SK-N-SH treated with all-trans-retinoic acid at 6 μM for 48 hours (cell line): ENCODE data around the gene CHTF8.

Experiments used
- ATAC-seq: fragments of 200-7000 bp; cut with Tn5 transposase; 3 replicates; pipeline ENCODE4 v1.9.1; 2020; ENCODE audit warnings: mild to moderate bottlenecking, moderate library complexity
- BACH2 ChIP-seq: fragments of 250-450 bp; sonication (Bioruptor Pico); IDR thresholded peaks from 2 replicates; pipeline ENCODE4 v1.9.0; 2021; ENCODE audit warnings: mild to moderate bottlenecking, borderline replicate concordance
- CSDC2 ChIP-seq: fragments of 250-450 bp; sonication (Bioruptor Pico); IDR thresholded peaks from 2 replicates; pipeline ENCODE4 v1.5.0; 2020; ENCODE audit warnings: mild to moderate bottlenecking, moderate library complexity
- ESRRG ChIP-seq: fragments of 250-450 bp; sonication (Bioruptor Pico); IDR thresholded peaks from 2 replicates; pipeline ENCODE4 v1.6.1; 2021; ENCODE audit warnings: mild to moderate bottlenecking
- GLIS3 ChIP-seq: fragments of 250-450 bp; sonication (Bioruptor Pico); IDR thresholded peaks from 2 replicates; pipeline ENCODE4 v1.5.0; 2020; ENCODE audit warnings: mild to moderate bottlenecking, moderate library complexity
- ISL1 ChIP-seq: fragments of 250-450 bp; sonication (Bioruptor Pico); IDR thresholded peaks from 2 replicates; pipeline ENCODE4 v2.1.2; 2022; ENCODE audit warnings: mild to moderate bottlenecking, moderate library complexity
- OSR1 ChIP-seq: fragments of 250-450 bp; sonication (Bioruptor Pico); IDR thresholded peaks from 2 replicates; pipeline ENCODE4 v1.8.0; 2022; ENCODE audit warnings: moderate library complexity, mild to moderate bottlenecking, inconsistent platforms
- PPARA ChIP-seq: fragments of 250-450 bp; sonication (Bioruptor Pico); IDR thresholded peaks from 2 replicates; pipeline ENCODE4 v1.5.0; 2020; ENCODE audit warnings: mild to moderate bottlenecking, borderline replicate concordance
- RARB ChIP-seq: fragments of 250-450 bp; sonication (Bioruptor Pico); IDR thresholded peaks from 2 replicates; pipeline ENCODE4 v1.8.0; 2021; ENCODE audit warnings: mild to moderate bottlenecking, moderate library complexity
- SNAI2 ChIP-seq: fragments of 250-450 bp; sonication (Bioruptor Pico); IDR thresholded peaks from 2 replicates; pipeline ENCODE4 v1.5.0; 2020; ENCODE audit warnings: mild to moderate bottlenecking, moderate library complexity
- TCF4 ChIP-seq: fragments of 250-450 bp; sonication (Bioruptor Pico); IDR thresholded peaks from 2 replicates; pipeline ENCODE4 v1.8.0; 2021; ENCODE audit warnings: mild to moderate bottlenecking, moderate library complexity, borderline replicate concordance
- TOX ChIP-seq: fragments of 250-450 bp; sonication (Bioruptor Pico); IDR thresholded peaks from 2 replicates; pipeline ENCODE4 v1.8.0; 2021; ENCODE audit warnings: mild to moderate bottlenecking, moderate library complexity, borderline replicate concordance
- ZC3H10 ChIP-seq: fragments of 250-450 bp; sonication (Bioruptor Pico); IDR thresholded peaks from 2 replicates; pipeline ENCODE4 v1.5.1; 2021; ENCODE audit warnings: mild to moderate bottlenecking, moderate library complexity
- ZFP3 ChIP-seq: fragments of 250-450 bp; sonication (Bioruptor Pico); IDR thresholded peaks from 2 replicates; pipeline ENCODE4 v1.5.0; 2020; ENCODE audit warnings: mild to moderate bottlenecking, moderate library complexity
- ZFP30 ChIP-seq: fragments of 450-650 bp; formaldehyde crosslinking; IDR thresholded peaks from 2 replicates; pipeline ENCODE4 v1.5.0; 2022; ENCODE audit warnings: mild to moderate bottlenecking, moderate library complexity
- ZNF565 ChIP-seq: fragments of 450-650 bp; formaldehyde crosslinking; conservative IDR thresholded peaks from 2 replicates; pipeline ENCODE4 v1.5.0; 2020; ENCODE audit warnings: low read depth, mild to moderate bottlenecking, moderate library complexity
- ZNF70 ChIP-seq: fragments of 450-650 bp; formaldehyde crosslinking; IDR thresholded peaks from 2 replicates; pipeline ENCODE4 v1.5.0; 2020; ENCODE audit warnings: mild to moderate bottlenecking, moderate library complexity
- ZNF8 ChIP-seq: fragments of 450-650 bp; formaldehyde crosslinking; IDR thresholded peaks from 2 replicates; pipeline ENCODE4 v1.5.0; 2020; ENCODE audit warnings: mild to moderate bottlenecking, moderate library complexity
- TF ChIP-seq, protein P1 (sequence below): fragments of 250-450 bp; sonication (Bioruptor Pico); IDR thresholded peaks from 2 replicates; pipeline ENCODE4 v1.8.0; 2020; ENCODE audit warnings: mild to moderate bottlenecking, moderate library complexity, borderline replicate concordance
- TF ChIP-seq, protein P2 (sequence below): fragments of 250-450 bp; sonication (Bioruptor Pico); IDR thresholded peaks from 2 replicates; pipeline ENCODE4 v1.5.0; 2020; ENCODE audit warnings: mild to moderate bottlenecking, moderate library complexity
- TF ChIP-seq, protein P3 (sequence below): fragments of 250-450 bp; sonication (Bioruptor Pico); IDR thresholded peaks from 2 replicates; pipeline ENCODE4 v1.8.0; 2021; ENCODE audit warnings: low read depth, mild to moderate bottlenecking, moderate library complexity, borderline replicate concordance
- TF ChIP-seq, protein P4 (sequence below): fragments of 250-450 bp; sonication (Bioruptor Pico); IDR thresholded peaks from 2 replicates; pipeline ENCODE4 v1.5.1; 2020; ENCODE audit warnings: low read depth, mild to moderate bottlenecking, moderate library complexity
- TF ChIP-seq, protein P5 (sequence below): fragments of 250-450 bp; sonication (Bioruptor Pico); IDR thresholded peaks from 2 replicates; pipeline ENCODE4 v1.5.1; 2021; ENCODE audit warnings: mild to moderate bottlenecking, moderate library complexity

CHTF8 gene

DNA sequence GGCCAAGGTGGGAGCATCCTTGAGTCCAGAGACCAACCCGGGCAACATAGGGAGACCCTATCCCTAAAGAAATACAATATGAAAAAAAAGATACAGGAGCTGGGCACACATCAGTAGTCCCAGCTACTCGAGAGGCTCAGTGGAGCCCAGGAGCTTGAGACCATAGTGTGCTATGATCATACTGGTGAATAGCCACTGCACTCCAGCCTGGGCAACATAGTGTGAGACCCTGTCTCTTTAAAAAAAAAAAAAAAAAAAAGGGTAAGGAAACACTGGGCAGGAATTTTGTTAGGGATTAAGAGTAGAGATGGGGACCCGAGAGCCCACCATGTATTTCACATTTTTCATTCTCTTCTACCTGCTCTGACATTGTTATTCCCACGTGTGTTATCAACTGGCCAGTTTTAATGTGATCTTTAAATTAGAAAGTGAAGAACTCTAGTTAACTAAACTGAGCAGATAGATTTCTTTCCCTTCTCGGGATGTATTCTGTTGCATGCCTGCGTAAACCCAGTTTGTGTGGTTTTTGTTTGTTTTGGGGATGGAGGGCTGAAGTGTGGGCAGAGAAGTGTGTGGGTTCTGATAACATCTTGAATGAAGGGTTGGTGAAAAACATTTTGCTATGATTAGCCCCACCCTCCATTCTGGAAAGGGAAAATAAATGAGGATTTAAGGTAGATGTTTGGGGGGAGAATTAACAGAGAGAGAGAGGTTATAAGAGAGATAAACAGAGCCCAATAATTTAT, 37.4 kb upstream of the CHTF8 start:
- no peak for ATAC-seq
- TF ChIP-seq BACH2 (CRISPR knock-in tag) (no peak), CSDC2 (CRISPR knock-in tag) (no peak), ZFP30 (CRISPR knock-in tag) (no peak), RARB (no peak), SNAI2 (CRISPR knock-in tag) (no peak), ZNF70 (CRISPR knock-in tag) (no peak), TCF4 (CRISPR knock-in tag) (no peak), ZFP3 (no peak), ZNF8 (CRISPR knock-in tag) (no peak), ESRRG (CRISPR knock-in tag) (no peak), PPARA (CRISPR knock-in tag) (no peak), TOX (no peak), ZC3H10 (CRISPR knock-in tag) (no peak), ZNF565 (CRISPR knock-in tag) (no peak)
- TF ChIP-seq, protein P1, sequence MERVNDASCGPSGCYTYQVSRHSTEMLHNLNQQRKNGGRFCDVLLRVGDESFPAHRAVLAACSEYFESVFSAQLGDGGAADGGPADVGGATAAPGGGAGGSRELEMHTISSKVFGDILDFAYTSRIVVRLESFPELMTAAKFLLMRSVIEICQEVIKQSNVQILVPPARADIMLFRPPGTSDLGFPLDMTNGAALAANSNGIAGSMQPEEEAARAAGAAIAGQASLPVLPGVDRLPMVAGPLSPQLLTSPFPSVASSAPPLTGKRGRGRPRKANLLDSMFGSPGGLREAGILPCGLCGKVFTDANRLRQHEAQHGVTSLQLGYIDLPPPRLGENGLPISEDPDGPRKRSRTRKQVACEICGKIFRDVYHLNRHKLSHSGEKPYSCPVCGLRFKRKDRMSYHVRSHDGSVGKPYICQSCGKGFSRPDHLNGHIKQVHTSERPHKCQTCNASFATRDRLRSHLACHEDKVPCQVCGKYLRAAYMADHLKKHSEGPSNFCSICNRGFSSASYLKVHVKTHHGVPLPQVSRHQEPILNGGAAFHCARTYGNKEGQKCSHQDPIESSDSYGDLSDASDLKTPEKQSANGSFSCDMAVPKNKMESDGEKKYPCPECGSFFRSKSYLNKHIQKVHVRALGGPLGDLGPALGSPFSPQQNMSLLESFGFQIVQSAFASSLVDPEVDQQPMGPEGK, result no peak
- TF ChIP-seq, protein P2, sequence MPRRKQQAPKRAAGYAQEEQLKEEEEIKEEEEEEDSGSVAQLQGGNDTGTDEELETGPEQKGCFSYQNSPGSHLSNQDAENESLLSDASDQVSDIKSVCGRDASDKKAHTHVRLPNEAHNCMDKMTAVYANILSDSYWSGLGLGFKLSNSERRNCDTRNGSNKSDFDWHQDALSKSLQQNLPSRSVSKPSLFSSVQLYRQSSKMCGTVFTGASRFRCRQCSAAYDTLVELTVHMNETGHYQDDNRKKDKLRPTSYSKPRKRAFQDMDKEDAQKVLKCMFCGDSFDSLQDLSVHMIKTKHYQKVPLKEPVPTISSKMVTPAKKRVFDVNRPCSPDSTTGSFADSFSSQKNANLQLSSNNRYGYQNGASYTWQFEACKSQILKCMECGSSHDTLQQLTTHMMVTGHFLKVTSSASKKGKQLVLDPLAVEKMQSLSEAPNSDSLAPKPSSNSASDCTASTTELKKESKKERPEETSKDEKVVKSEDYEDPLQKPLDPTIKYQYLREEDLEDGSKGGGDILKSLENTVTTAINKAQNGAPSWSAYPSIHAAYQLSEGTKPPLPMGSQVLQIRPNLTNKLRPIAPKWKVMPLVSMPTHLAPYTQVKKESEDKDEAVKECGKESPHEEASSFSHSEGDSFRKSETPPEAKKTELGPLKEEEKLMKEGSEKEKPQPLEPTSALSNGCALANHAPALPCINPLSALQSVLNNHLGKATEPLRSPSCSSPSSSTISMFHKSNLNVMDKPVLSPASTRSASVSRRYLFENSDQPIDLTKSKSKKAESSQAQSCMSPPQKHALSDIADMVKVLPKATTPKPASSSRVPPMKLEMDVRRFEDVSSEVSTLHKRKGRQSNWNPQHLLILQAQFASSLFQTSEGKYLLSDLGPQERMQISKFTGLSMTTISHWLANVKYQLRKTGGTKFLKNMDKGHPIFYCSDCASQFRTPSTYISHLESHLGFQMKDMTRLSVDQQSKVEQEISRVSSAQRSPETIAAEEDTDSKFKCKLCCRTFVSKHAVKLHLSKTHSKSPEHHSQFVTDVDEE, result no peak
- TF ChIP-seq, protein P3, sequence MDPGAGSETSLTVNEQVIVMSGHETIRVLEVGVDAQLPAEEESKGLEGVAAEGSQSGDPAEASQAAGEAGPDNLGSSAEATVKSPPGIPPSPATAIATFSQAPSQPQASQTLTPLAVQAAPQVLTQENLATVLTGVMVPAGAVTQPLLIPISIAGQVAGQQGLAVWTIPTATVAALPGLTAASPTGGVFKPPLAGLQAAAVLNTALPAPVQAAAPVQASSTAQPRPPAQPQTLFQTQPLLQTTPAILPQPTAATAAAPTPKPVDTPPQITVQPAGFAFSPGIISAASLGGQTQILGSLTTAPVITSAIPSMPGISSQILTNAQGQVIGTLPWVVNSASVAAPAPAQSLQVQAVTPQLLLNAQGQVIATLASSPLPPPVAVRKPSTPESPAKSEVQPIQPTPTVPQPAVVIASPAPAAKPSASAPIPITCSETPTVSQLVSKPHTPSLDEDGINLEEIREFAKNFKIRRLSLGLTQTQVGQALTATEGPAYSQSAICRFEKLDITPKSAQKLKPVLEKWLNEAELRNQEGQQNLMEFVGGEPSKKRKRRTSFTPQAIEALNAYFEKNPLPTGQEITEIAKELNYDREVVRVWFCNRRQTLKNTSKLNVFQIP (CRISPR knock-in tag), result no peak
- TF ChIP-seq, protein P4, sequence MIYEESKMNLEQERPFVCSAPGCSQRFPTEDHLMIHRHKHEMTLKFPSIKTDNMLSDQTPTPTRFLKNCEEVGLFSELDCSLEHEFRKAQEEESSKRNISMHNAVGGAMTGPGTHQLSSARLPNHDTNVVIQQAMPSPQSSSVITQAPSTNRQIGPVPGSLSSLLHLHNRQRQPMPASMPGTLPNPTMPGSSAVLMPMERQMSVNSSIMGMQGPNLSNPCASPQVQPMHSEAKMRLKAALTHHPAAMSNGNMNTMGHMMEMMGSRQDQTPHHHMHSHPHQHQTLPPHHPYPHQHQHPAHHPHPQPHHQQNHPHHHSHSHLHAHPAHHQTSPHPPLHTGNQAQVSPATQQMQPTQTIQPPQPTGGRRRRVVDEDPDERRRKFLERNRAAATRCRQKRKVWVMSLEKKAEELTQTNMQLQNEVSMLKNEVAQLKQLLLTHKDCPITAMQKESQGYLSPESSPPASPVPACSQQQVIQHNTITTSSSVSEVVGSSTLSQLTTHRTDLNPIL, result no peak

DNA sequence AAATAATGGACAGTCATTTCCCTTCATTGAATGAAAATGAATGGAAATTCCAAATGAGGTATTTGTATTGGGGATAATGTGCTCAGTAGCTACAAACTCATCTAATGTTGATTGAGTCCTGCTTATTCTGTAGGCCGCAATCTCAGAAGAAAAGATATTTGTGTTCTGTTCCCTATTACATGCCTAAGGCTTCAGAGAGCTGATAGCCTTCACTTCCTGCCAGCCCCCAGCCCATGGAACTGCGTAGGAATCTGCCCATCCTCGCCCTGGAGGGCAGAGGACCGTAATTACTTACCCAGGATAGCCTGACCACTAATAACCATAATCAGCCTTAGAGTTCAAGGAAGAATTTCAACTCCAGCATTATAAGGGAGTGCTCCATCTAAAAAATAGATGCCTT, 36.7 kb upstream of the CHTF8 start:
- ATAC-seq, result no peak
- TF ChIP-seq, protein P4, result no peak
- TF ChIP-seq BACH2 (CRISPR knock-in tag), result no peak
- TF ChIP-seq SNAI2 (CRISPR knock-in tag), result no peak
- TF ChIP-seq OSR1 (CRISPR knock-in tag), result no peak
- TF ChIP-seq, protein P3 (CRISPR knock-in tag), result no peak
- no peak for TF ChIP-seq ZFP30 (CRISPR knock-in tag)
- no peak for TF ChIP-seq ZC3H10 (CRISPR knock-in tag)
- no peak for TF ChIP-seq GLIS3 (CRISPR knock-in tag)
- no peak for TF ChIP-seq TOX
- no peak for TF ChIP-seq ZNF8 (CRISPR knock-in tag)
- no peak for TF ChIP-seq ZNF565 (CRISPR knock-in tag)
- TF ChIP-seq, protein P5, sequence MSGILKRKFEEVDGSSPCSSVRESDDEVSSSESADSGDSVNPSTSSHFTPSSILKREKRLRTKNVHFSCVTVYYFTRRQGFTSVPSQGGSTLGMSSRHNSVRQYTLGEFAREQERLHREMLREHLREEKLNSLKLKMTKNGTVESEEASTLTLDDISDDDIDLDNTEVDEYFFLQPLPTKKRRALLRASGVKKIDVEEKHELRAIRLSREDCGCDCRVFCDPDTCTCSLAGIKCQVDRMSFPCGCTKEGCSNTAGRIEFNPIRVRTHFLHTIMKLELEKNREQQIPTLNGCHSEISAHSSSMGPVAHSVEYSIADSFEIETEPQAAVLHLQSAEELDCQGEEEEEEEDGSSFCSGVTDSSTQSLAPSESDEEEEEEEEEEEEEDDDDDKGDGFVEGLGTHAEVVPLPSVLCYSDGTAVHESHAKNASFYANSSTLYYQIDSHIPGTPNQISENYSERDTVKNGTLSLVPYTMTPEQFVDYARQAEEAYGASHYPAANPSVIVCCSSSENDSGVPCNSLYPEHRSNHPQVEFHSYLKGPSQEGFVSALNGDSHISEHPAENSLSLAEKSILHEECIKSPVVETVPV (CRISPR knock-in tag), result no peak
- no peak for TF ChIP-seq ISL1 (CRISPR knock-in tag)
